Endometrium (tissue), 2 donors: ENCODE results near the gene EDRF1.

Experiments
- FAIRE-seq: peaks from 2 replicates; lab custom pipeline; 2012; peaks lifted over from hg19 to GRCh38; lab: Jason Lieb, UNC
- donor health status: control.
- donor health status: control.

EDRF1 gene

DNA sequence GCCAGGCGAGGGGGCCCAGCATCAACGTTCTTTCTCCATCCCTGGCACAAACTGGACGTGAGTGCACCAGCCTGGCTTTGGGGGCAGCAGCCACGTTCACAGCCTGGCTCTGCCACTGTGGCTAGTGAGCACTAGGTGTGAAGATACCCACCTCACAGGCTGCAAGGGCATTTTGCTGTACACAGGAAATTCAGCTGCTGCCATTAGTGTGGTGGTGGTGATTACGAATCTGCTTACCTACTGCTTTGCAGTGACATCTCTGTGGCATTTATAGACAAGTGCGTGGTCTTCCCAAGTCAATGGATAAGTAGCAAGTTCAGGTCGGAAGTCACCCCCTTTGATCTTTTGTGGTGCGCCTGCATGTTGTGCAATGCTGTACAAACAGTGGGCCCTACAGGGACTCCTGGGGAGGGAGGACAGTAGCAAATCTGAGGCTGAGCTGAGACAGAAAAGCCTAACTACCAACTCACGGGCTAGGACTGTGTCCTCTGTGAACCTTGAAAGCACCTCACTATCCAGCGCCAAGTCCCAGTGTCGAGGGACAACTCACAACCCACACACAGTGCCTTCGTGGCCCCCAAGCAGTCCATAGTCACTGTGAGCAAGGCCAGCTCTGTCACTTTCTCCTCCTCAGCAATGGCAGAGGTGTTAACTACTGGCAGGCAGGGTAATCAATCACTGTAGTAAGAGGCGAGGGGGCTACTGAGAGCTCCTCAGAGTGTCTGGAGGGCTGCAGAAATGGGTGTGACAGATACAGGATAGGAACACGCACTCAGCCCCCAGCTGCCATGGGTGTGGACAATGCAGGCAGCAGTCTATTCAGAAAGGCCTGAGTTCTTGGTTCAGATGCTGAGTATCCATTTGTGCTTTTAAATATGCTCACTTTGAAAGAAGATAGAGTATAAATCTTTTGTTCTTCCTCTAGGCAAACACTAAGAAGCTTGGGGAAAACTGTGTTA is 73.1 kb downstream of the EDRF1 start:
- FAIRE-seq, result no peak

DNA sequence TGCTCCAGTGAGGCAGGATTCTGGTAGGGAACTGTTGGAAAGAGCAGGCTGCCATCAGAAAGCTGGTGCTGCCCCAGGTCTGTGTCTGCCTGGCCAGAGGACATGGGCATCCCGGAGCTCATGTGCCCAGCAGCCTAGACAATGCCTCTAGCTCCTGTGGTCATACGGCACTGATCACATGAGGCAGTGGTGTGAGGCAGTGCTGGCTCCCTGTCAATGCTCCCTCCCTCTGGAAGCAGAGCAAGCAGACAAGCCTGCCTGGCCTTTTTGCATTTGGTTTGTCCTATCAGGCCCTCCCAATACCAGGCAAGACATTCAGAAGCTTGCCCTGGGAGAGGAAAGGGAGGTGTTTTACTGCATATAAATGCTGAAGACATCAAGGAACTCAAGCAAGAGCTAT is 75.6 kb downstream of the EDRF1 start:
- no peak for FAIRE-seq

DNA sequence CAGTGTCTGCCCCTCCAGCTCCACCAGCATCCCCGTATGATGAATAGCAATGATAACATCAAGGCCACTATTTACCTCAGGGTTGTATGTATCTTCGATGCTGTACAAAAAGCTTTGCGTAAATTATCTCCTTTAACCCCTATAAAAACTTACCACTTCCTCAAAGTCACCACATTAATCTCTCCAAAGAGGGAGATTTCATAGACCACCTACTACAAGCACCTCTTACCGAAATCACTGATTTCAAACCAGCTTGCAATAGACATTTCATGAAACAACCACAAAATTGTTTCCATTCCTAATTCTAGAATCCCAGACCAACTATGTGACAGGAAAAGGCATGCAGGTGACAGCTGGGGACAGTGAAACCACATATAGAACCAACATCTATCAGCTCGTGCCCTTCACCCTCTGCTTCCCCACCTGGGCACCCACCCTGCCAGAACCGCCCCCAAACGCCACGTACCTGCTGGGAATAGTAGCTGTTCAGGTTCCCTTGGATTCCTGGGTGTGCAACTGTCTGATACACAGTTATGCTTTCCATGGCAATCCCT is 76.2 kb downstream of the EDRF1 start:
- no peak for FAIRE-seq

DNA sequence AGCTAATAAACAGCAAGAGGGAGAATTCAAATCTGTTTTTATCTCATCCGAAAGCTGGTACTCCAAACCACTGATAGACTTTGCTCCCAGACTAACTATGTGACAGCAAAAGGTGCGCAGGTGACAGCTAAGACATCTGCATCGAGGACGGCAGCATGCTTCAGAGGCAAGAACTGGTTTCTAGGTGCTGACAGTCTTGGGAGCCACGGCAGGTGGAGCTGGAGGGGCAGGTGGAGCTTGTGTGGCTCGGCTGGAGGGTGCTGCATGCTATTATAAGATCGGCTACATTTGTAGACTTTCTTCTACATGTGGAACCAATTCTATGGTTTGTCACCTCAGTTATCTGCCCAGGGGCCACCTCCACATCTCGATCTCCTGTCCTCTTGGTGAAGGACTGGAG is 77.9 kb downstream of the EDRF1 start:
- no peak for FAIRE-seq

DNA sequence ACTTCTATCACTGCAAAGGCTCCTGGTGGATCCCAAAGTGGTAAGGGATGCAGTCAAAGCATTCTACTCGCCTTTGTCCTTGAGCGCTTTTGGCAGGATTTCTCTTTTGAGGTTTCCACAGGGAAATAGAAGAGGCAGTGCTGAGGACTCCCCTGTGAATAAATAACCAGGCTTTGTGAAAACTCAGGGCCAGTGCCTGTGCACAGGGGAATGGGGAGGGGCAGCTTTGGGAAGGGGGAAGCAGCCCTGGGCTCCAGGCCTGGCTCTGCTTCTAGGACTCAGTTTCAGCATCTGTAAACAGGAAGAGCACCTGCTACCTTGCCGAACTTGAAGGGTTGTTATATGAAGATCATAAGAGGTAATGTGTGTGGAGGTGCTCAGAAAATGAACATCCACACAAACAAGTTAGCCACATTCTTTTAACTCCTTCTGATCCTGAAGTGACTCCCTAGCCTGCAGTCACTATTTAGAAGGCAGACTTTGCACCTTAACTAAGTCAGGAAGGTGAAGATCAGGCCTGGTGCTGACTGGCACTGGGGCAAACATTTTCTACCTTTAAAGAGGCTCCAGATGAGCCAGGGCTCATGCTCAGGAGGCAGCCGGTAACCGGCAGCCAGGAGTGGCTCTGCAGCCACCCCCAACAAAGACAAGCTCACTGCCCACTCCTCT is 78.6 kb downstream of the EDRF1 start:
- no peak for FAIRE-seq

DNA sequence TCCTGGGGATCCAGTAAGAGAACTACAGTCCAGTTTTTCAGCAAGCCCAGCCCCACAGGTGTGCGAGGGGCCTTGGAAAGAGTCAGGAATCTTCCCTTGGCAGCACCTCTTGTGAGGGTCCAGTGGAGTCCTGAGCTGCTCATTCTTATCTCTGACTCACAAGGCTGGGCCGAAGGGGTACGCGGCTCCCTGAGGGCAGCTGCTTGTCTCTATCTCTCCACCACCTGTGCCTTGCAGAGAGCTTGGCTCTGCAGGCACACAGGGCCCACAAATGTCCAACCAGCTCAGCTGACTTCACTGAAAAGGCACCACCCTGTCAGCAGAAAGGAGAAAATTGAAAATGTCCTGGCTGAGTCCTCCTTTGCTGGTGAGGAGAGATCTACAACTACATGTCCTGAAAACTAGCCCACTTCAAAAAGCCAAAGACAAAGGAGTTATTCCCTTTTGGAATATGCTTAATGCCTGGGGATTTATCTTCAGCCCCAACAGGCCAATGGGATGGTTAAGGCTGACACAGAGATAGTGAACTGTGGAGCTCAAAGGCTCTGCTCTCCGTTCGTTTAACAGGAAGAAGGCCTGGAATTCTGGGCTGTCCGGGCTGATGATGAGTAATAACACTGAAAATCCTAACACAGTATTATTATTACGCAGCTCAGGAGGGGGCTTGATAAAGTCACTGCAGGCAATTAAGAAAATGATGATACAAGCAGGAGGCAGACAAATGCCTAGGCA is 80.1 kb downstream of the EDRF1 start:
- no peak for FAIRE-seq

DNA sequence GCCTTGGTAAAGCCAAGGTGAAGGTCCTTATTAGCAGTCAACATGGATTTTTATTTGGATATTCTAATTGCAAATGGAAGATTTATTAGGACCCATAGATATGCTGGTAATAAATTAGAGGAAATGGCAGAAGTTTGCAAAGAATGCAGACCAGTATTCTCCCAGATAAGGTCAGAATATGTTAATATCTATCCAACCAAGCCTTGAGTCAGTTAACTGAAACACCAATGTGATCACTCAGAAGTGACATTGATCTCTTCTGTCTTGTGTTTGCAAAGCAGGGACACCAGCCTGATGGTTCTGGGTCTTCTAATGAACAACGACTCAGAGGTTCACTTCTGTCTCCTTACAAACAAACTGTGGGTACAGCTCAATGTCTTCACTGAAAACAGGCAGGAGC is 82.1 kb downstream of the EDRF1 start:
- FAIRE-seq, result no peak

DNA sequence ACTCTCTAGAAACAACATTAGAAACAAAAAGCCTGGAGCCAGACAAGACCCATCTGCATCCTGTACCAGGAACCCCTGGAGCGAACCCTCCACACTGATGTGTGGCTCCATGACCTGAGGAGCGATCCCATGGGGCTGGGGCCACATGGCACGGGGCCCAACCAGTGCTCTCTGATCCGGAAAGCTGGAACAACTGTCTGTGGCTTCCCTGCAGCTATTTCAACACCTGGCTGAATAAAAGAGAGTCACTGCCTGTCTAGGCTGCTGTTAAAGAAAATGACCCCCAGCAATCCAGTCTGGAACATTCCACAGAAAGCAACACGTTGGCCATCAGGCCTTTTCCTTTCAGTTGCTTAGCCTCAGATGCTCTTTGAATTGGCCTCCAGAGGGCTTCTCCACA is 82.6 kb downstream of the EDRF1 start:
- FAIRE-seq, result no peak

DNA sequence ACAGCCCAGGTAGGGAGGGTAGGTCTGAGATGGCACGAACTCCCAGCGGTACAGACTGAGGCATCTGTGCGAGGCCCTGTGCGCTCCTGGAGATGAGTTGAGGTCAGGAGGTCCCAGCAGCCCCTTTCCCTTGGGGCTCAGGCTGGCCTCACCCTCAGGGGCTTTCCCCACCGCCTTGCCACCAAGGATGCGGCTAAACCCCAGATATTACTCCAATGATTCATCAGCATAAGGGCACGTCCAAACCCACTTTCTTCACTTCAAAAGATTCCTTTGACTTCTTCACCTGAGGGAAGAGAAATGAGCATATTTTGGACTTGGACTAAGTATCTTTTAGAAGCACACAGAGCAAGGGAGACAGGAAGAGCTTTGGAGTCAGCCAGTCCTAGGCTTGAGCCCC is 83.2 kb downstream of the EDRF1 start:
- no peak for FAIRE-seq

DNA sequence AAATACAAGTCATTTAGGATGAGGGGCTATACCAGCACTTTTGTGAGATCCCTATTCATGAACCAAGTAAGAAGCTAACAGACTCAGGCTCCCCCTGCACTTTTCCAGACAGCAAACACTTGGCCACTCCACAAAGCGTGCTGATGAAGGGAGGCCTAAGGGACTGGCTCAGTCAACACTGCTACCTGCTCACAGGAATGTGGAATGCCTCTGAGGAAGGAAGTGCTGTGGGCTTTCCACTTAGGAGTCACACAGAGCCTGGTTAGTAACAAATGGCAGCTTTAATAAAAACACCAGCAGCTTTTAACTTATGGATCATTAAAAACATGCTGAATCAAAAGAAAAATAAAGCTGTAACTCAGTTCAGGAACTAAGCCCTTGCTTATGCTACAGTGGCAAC is 88.5 kb downstream of the EDRF1 start:
- FAIRE-seq, result no peak

DNA sequence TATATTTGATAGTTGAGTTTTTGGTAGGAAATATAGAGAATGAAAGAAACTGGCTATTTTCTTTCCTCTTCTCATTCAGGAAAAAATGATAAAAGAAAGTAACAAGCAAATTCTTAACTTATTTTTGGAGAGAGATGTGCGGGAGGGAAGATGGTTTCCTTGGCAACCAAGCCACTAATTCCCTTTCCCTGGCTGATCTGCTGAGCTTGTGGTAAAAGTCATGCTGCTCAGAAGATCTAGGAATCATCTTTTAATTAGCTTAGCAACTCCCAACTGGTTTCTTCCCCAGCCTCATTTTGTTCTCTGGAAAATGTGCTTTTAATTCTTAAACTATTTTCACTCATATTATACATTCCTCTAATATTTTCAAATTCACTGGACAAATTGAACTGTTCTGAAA is 91.7 kb downstream of the EDRF1 start:
- FAIRE-seq, result no peak

DNA sequence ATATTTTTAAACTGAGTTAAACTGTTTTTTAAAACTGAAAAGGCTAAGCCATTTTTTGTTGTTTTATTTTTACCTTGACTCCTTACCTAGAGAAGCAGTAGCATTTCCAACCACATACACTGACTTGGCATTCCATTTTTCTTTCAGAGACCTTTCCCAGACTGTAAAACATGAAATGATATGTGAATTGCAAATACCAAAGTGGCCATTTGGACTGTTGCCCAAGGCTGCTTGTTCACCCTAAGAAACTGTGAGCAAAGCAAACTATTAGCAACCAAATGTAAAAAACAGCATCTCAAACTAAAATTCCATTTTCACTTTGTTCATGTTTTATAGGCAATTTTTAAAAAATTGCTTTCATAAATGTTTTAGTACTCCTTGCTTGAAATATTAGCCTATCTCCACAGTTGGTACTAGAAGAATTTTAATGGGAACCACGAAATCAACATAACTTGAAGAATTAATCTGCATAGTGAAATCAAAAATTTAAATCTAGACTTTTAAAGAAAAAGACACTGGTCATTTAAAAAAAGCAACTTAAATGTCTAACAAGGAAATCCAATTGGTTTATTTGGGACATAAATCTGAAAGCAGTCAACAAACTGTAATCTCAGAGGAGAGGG is 92.7 kb downstream of the EDRF1 start:
- no peak for FAIRE-seq
